Measurements from ENCODE around the gene GYS1.
"Not testable (repeated sequence)": the region's sequence is repeated elsewhere in the genome, so short reads cannot be mapped to it uniquely, and the experiment has no call there.

Gene GYS1

GRCh38 chr19:48934837-48935236 is 58.3 kb downstream of the GYS1 start:
- Histone ChIP-seq H3K36me3 (no peaks in the 10 kb centered on the region), H3K27me3 (peaks cover 0 to 10% of the 10 kb centered on the region in 2 donors), H3K9me3 (no peaks in the 10 kb centered on the region), H3K4me3 (no peak overlapping the region), H3K27ac (no peak overlapping the region), H3K4me1 (peaks cover 0 to 9% (median 8%) of the 10 kb centered on the region in 4 donors)
- intact Hi-C loops (cut with DNase I; ENCODE audit: low total_unique reads): no loop called here
- DNase-seq: no peak
- no peak for TF ChIP-seq CTCF (IDR thresholded peaks at IDR 0.05)

- Histone ChIP-seq H3K4me1 (peaks cover 0 to 9% (median 8%) of the 10 kb centered on the region in 4 donors), H3K27me3 (peaks cover 0 to 10% of the 10 kb centered on the region in 2 donors), H3K9me3 (no peaks in the 10 kb centered on the region), H3K36me3 (no peaks in the 10 kb centered on the region), H3K27ac (no peak within 1 kb of the TSS), H3K4me3 (peak within 1 kb of the TSS; percentile 43 to 57)
- peak; percentile 51 to 77 for DNase-seq
- intact Hi-C loops (cut with DNase I; ENCODE audit: low total_unique reads): no loop called here
- no peak for TF ChIP-seq CTCF (IDR thresholded peaks at IDR 0.05)
These were observed 59.7 kb downstream of the GYS1 start, which contains the start of gene DHDH for GRCh38 chr19:48933382-48933932. DHDH (plus strand) TSS chr19:48933699; CDS start chr19:48933722, 23 bp downstream.

DNA sequence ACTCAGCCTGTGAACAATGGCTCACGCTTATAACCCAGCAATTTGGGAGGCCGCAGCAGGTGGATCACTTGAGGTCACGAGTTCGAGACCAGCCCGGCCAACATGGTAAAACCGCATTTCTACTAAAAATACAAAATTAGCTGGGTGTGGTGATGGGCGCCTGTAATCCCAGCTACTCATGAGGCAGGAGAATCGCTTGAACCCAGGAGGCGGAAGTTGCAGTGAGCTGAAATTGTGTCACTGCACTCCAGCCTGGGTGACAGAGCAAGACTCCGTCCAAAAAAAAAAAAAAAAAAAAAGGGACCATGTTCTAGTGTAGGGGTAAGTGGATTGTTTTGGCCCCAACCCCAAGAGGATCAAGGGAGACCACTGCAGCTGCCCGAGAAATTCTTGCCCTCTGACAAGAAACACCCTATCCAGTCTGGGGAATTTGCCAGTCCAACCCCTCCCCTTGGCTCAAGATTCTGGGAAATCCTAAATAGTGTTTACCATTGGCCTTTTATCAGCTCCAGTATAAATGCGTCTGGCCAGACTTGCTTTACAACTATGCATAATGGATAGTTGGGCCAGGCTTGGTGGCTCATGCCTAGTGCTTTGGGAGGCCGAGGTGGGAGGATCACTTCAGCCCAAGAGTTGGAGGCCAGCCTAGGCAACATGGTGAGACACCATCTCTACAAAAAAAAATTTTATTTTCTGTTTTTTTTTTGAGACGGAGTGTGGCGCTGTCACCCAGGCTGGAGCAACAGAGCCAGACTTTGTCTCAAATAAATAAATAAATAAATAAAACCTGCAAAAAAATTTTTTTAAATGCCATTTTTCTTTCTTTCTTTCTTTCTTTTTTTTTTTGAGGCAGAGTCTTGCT is 64.7 kb downstream of the GYS1 start:
- Histone ChIP-seq H3K9me3 (no peaks in the 10 kb centered on the region), H3K27me3 (peaks cover 0 to 8% of the 10 kb centered on the region in 2 donors), H3K4me1 (peaks cover 0 to 12% (median 7%) of the 10 kb centered on the region in 4 donors), H3K27ac (no peak overlapping the region), H3K4me3 (no peak overlapping the region), H3K36me3 (peaks cover 0 to 6% (median 3%) of the 10 kb centered on the region in 3 donors)
- no peak for TF ChIP-seq CTCF (IDR thresholded peaks at IDR 0.05)
- DNase-seq: no peak
- intact Hi-C loops (cut with DNase I; ENCODE audit: low total_unique reads): no loop called here

- peaks cover 0 to 13% (median 10%) of the 10 kb centered on the region in 3 donors for H3K36me3 ChIP-seq
- intact Hi-C loops (cut with DNase I; ENCODE audit: low total_unique reads): not testable (repeated sequence)
These were observed 65.4 kb downstream of the GYS1 start for GRCh38 chr19:48927692-48928091.

DNA sequence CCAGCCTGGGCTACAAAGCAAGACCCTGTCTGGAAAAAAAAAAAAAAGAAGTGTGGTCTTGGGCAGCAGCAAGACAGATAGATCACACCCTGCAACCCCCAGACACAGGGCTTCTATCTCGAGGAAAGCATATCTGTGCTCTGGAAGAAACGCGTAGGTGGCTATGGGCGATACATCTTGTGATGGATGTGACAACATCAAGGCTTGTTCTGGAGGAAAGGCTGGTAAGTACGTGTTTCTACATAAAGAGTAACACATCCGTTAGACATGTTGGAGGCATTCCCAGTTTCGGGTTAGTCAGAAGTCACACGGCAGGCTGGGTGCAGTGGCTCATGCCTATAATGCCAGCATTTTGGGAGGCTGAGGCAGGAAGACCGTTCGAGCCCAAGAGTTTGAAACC is 66.2 kb downstream of the GYS1 start:
- peaks cover 0 to 11% (median 3%) of the 10 kb centered on the region in 4 donors for H3K4me1 ChIP-seq
- H3K36me3 ChIP-seq: peaks cover 0 to 21% (median 18%) of the 10 kb centered on the region in 3 donors
- peaks cover 0 to 5% of the 10 kb centered on the region in 2 donors for H3K27me3 ChIP-seq
- H3K27ac ChIP-seq: peak overlapping the region; percentile 9 to 35
- TF ChIP-seq CTCF (IDR thresholded peaks at IDR 0.05): no peak
- H3K9me3 ChIP-seq: no peaks in the 10 kb centered on the region
- peak; percentile 82 to 85 for DNase-seq
- no peak overlapping the region for H3K4me3 ChIP-seq
- intact Hi-C loops (cut with DNase I; ENCODE audit: low total_unique reads): no loop called here

More at GRCh38 chr19:48927692-48928091, 65.4 kb downstream of the GYS1 start:
- H3K4me1 ChIP-seq: peaks cover 0 to 11% (median 3%) of the 10 kb centered on the region in 4 donors
- H3K4me3 ChIP-seq, H3K27ac ChIP-seq, H3K27me3 ChIP-seq, DNase-seq, H3K9me3 ChIP-seq: not testable (repeated sequence)

GRCh38 chr19:48925890-48926289 is 67.2 kb downstream of the GYS1 start:
- H3K9me3 ChIP-seq; intact Hi-C loops (cut with DNase I; ENCODE audit: low total_unique reads); DNase-seq; H3K4me3 ChIP-seq; H3K27me3 ChIP-seq: not testable (repeated sequence)
- Histone ChIP-seq H3K27ac (peak overlapping the region; percentile 9 to 11), H3K4me1 (peaks cover 0 to 11% (median 3%) of the 10 kb centered on the region in 4 donors), H3K36me3 (peaks cover 9 to 31% (median 28%) of the 10 kb centered on the region in 3 donors)

Data from tibial artery (tissue), 4 donors.